ENCODE data around the gene STUM.

The STUM gene

DNA sequence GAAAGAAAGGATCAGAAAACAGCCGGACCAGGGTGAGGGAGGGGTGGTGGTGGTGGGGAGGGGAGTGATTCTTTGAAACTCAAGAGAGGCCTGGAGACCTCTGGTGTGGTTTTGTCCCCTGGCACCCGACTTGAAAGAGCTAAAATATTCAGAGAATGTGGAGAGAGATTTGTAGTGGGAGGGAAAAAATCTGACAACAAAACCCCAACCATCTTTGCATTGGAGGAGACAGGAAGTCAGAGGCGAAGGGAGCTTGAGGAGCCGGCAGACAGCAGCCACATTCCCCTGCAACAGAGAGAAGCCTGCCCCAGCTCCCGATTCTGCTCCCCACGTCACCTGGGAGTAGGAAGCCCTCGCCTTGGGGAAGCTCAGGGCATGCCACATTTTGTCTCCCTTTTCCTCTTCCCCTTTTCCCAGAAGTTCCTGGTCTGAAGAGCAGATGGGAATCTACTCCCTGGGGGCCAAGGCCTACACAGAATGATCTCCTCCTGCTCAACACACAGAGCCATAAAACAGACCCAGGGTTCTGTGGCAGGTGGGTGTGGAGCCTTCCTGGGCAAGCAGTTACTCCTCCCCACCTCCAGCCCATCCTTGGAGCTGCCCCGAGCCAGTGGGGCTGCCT is 105.6 kb downstream of the STUM start:
- no peak overlapping the region for H3K27ac ChIP-seq
- TF ChIP-seq, protein P1, sequence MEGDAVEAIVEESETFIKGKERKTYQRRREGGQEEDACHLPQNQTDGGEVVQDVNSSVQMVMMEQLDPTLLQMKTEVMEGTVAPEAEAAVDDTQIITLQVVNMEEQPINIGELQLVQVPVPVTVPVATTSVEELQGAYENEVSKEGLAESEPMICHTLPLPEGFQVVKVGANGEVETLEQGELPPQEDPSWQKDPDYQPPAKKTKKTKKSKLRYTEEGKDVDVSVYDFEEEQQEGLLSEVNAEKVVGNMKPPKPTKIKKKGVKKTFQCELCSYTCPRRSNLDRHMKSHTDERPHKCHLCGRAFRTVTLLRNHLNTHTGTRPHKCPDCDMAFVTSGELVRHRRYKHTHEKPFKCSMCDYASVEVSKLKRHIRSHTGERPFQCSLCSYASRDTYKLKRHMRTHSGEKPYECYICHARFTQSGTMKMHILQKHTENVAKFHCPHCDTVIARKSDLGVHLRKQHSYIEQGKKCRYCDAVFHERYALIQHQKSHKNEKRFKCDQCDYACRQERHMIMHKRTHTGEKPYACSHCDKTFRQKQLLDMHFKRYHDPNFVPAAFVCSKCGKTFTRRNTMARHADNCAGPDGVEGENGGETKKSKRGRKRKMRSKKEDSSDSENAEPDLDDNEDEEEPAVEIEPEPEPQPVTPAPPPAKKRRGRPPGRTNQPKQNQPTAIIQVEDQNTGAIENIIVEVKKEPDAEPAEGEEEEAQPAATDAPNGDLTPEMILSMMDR (conservative IDR thresholded peaks at IDR 0.05) = no peak
- no peak for TF ChIP-seq ZFX (IDR thresholded peaks at IDR 0.05)

DNA sequence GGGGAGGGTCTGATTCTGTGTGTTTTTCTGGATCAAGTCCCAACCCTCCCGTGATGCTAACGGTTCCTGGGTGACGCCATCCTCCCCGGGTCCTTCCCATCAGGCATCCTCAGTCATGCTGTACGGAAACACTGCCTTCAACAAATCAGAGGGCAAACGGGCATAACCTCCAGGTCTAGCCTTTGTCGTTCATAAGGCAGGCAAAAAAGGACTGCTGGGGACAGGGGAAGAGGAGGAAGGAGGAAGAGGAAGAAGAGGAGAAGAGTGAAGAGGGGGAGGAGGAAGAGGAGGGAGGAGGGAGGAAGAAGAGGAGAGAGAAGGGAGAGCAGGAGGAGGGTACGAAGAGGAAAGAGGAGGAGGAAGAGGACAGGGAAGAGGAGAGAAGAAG is 106.1 kb downstream of the STUM start:
- no peak overlapping the region for H3K27ac ChIP-seq
- TF ChIP-seq, protein P1 (conservative IDR thresholded peaks at IDR 0.05) = no peak
- TF ChIP-seq ZFX (IDR thresholded peaks at IDR 0.05) = no peak

DNA sequence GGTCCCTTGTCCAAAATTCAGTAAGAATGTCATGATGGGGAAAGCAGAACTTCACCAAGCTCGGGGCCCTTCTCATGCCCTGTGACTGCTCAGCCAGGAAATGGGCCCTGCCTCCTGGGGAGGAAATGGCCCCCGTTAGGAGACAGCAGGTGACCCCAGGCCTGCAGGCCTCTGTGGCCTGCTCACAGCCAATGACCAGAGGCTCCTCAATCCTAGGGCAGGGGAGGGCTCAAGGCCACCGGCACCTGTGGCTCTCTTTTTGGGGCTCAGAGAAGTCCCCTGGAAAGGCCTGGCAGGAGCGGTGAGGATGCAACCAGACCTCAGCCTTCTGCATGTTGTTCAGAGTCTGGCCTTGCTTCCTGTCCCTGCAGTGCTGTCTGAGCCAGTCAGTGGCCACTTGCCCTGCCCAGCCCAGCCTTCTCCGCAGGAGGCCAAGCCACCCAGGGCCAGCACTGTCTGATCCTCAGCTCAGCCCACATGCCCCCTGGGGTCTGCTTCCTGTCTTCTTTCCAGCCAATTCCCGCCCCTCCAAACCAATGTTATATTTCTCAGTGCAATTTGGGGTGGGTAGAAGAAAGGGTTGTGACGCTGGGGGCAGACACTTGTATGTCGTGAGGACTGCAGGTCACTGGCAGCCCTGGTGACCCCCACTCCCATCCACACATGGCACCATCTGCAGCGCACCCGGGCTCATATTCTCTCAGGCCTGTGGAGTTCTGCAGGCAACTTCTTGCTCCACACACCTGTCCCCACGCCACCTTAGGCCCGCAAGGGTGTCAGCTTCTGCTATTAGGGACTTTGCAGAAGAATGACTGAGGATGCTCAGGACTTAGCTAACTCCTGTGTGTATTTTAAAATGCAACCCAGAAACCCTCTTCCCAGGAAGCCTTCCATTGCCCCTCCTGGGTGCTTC is 106.9 kb downstream of the STUM start:
- TF ChIP-seq, protein P1 (conservative IDR thresholded peaks at IDR 0.05) = no peak
- no peak overlapping the region for H3K27ac ChIP-seq

DNA sequence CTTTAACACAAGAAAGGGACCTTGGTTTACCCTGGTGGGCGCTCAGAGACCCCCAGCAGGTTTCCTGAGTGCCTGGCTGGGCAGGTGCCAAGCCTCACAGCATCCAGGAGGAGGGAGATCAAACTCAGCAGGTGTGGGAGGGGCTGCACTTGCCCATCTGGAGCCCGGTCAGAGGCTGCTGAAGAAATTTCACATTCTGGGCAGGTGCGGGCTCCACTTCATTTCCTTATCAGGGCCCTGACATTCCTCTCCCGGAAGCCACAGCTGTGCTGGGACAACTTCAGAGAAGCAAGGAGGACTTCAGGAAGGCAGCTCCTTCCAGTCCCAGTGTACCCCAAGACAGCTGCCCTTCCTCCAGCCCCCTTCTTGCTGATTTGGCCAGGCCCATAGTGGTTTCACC is 107.6 kb downstream of the STUM start:
- no peak for TF ChIP-seq ZFX (IDR thresholded peaks at IDR 0.05)
- TF ChIP-seq, protein P1 (conservative IDR thresholded peaks at IDR 0.05) = no peak
- H3K27ac ChIP-seq = no peak overlapping the region

DNA sequence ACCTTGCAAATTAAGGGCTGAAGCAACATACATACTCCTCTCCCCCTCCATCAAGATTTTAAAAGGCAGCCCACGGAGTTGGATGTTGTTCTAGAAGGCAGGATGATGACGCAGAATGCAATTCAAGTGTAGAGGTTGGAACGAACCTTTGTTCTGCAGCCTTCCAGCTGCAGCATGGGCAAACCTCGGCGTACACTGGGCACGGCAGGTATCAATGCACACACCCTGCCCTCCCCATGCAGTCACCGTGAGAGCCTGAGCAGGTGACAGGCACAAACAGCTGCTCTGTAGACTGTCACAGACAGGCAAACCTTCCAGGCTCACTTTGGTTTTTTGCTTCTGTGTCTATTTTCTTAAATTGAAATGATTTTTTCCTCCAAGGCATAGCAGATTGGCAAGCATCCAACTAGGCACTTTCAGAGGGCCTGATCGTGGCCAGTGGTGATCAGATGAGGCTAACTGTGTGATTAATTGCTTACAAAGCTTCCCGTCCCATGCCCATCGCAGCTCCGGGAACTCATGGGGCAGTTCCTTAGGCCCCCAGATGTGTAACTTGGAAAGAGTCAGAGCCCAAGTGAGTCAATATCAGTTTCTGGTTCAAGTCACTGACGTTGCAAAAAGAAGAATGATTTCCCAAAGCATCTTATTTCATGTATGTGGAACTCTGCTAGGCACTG is 108.2 kb downstream of the STUM start:
- H3K27ac ChIP-seq = no peak overlapping the region

DNA sequence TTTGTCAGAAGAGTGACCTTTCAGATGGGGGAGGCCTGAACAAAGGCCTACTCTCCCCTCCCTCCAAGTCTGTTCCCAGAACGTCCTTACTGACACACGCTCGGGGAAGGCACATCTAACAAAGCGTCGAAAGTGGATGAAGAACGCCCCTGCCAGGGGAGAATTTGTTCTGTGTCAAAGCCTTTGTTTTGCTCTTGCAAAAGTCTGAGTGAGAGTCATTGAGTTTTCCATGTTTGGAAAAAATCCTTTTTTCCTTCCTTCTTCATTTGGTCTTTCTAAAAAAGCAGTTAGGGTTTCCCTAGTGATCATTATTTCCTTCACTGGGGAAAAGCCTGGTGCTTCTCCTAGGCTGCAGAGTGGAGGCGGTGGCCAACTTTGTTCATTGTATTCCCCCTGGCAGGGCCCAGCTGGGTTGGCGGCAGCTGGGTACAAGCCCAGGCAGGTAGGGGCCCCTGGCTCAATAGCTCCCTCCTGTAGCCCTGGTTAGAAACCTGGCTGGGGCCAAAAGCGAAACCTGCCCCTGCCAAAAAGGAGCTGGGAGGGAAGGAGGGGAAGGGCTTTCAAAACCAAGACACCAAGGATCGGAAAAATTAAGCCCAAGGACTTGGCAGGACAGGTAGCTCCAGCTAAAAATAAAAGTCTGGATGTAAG is 109.5 kb downstream of the STUM start:
- H3K27ac ChIP-seq = no peak overlapping the region
- TF ChIP-seq, protein P1 (conservative IDR thresholded peaks at IDR 0.05) = no peak
- no peak for TF ChIP-seq ZFX (IDR thresholded peaks at IDR 0.05)

More for the DNA sequence above, 108.2 kb downstream of the STUM start:
- no peak for TF ChIP-seq ZFX (IDR thresholded peaks at IDR 0.05)

DNA sequence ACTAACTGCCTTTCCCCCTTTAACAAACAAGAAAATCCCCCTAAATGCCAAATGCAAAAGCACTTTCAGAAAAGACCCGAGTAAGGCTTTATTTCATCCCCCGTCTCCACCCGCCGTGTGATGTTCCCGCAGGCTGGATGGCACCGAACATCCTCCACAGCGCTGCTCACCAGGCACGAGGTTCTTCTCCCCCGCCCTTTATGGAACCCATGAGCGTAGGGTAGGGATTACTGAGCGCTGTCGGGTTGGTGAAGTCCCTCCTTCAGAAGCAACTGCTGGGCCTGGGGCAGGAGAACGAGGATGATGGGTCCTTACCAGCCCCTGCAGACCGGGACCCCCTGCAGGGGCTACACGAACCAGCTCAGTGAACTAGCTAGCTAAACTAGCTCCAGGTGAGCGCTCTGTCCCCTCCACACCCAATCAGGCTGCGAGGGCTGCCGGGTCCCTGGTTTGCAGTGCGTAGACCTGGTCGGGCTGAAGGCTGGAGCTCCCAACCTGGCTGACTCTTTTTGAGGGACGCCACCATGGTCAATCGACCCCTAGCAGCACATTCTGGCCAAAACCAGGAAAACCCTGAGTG is 110.1 kb downstream of the STUM start:
- H3K27ac ChIP-seq = no peak overlapping the region
- TF ChIP-seq, protein P1 (conservative IDR thresholded peaks at IDR 0.05) = no peak
- TF ChIP-seq ZFX (IDR thresholded peaks at IDR 0.05) = no peak
